Measurements from ENCODE around the gene LARP7.
"Not testable (repeated sequence)": the region's sequence is repeated elsewhere in the genome, so short reads cannot be mapped to it uniquely, and the experiment has no call there.

LARP7 gene

DNA sequence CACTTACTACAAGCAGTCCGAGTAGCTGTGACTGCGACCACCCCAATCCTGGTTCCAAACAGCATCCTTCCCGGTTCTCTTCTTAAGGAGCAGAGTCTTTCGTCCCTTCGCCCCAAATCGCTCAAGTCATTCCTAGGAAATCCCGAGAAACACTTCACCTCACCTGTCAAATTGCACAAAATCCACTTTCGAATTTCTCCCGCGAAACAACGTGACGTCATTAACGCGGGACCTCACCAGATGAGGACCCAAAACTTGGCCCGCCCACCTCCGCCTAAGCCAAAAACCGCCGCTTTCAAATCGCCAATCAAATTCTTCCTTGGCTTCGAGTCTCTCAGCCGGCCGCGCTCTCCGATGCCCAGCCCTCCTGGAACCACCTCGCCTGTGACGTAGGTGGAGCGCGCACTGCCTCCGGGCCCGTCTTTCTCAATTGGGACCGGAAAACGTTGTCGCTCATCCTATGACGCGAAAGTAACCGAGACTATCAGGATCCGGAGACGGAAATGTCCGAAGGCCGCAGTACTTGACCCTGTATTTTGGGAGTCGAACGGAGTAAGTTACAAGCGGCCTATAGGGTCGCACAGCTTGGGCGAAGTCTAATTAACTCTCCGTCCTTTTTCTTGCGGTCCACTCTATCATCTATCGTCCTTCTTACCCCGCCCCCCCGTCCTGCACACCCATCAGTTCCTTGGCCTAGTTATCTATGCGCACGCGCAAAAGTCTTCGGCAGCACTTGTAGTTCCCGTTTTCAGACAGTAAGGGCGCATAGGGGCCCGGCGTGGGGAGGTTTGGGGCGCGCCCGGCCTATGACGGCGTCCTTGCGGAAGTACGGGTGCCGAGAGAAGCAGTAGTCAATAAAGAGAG, at the start of gene LARP7, which contains the start of gene ZGRF1:
TSS of gene LARP7 (plus strand) at position 456 of the 864 bp plus-strand sequence. CDS start 7,527 bp downstream, outside the sequence.
TSS of gene ZGRF1 (minus strand) at position 222 of the 864 bp plus-strand sequence. CDS start 3,733 bp downstream, outside the sequence.
- peak; percentile 100 for DNase-seq

DNA sequence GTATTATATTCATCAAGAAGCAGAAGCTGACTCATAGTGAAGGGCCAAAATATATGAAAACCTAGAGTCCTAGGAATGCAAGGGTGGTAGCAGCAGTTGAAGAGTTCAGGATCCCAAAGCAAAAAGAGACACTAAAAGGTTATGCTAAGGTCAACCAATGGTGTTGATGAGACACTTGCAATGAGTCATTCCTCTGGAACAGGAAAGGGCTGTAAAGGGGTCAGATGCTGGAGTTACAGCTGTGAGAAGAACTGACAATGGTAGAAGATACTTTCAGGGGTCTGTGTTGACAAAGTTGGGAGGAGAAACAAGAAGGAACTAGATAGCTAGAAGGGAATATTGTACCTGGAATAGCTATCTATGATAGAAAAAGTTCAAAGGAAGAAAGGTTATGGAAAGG, 47.7 kb upstream of the LARP7 start:
- DNase-seq, result no peak

DNA sequence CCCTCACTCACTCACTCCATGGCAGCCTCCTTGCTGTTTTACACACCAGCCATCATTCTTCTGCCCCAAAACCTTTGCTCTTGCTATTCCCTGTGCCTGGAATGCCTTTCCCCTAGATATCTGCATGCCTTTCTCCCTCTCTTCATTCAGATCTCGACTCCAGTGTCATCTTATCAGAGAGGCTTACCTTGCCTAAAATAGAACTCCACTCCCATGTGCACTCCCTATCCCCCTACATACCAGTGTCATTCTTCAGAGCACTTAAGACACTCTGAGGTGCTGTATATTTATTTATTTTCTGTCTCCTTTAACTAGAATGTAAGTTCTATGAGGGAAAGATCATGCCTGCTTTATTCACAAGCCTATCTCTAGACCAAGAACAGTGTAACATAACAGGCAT, 45.4 kb upstream of the LARP7 start:
- no peak for DNase-seq

- no peak for DNase-seq
These were observed 44.2 kb upstream of the LARP7 start for GRCh38 chr4:112592717-112593116.

DNA sequence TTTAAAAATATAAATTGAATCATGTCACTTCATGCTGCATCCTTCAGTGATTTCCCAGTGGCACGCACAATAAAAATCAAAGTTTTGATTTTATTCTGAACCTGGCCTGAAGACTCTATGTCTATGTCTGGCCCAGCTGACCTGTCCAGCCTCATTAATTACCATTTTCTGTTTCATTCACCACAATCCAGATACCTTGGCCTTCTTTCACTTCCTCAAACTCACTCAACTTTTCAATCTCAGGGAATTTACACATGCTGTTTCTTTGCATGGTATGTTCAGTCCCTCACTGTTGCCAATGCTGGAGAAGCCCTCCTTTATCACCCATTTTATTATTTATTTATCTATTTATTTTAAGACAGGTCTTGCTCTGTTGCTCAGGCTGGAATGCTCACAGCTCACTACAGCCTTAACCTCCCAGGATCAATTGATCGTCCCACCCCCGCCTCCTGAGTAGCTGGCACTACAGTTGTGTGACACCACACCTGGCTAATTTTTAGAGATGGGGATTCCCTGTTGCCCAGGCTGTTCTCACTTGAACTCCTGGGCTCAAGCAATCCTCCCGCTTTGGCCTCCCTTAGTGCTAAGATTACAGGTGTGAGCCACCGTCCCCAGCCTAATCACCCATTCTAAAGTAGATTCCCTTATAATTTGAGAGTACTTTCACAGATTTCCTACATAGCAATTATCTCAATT, 43.4 kb upstream of the LARP7 start:
- no peak for DNase-seq

DNA sequence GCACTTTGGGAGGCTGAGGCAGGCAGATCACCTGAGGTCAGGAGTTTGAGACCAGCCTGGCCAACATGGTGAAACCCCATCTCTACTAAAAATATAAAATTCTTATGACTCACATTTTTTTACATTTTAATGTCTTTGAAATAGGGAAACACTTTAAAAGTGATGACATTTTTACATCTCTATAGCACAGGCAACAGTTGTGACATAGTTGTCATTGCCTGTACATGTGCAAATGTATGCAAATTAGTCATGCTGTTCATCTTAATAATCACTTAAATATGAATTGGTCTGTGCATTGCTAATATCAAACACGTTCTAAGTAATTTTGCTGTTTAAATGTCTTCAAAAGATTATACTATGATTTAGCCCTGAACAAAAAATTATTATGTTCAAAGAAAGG, 42.0 kb upstream of the LARP7 start:
- DNase-seq, result no peak

DNA sequence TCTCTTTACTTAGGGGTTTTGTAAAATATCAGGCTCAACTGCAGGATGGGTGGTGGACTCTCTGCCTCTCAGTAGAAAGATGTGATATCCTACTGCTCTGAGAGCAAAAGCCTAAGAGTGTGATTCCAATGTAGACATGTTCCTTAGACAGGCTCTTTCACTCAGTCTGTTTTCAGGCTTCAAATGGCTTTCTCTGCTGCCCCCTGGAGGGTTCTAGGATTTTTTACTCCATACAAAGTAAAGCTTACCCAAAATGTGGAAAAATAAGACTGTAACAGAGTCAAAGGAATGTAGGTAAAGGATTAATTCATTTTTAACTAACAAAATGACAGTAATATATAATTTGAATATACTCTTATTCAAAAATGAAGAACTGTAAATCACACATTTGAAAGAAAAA, 32.4 kb upstream of the LARP7 start:
- DNase-seq, result peak; percentile 79

- DNase-seq, result not testable (repeated sequence)
These were observed 24.1 kb upstream of the LARP7 start for GRCh38 chr4:112612814-112613213.

DNA sequence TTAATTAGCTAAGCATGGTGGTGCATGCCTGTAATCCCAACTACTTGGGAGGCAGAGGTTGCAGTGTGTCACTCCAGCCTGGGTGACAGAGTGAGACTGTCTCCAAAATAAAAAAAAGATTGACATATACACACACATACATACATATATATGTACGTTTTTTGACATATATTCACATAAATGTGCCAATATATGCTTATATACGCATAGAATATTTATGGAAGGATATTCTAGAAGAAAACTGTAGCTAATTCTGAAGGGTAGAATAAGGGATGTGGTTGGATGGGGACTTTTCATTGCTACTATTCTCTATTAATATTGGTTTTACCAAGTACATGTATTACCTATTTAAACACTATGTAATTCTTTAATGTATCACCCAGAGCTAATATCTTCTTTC, 20.0 kb upstream of the LARP7 start:
- no peak for DNase-seq

DNA sequence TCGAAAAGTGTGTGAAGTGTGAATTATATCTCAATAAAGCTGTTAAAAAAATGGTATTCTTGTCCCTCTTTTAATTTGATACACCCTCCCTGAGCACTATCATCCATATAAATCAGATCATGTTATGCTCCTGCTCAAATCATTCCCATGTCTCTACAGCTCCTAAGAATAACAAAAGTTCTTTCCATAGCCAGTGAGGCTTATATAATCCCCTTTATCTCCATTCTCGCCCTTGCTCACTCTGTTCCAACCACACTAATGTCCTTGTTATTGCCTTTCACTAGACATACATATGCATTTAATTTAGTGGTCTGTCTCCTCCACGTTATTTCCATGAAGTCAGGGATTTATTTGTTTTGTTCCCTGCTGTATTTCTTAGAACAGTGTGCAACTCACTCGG, 10.7 kb upstream of the LARP7 start:
- DNase-seq, result no peak

- DNase-seq, result peak; percentile 44
These were observed 3.3 kb upstream of the LARP7 start for GRCh38 chr4:112633477-112634235.

GRCh38 chr4:112637552-112637866, 566 bp downstream of the LARP7 start:
- DNase-seq, result peak; percentile 65

GRCh38 chr4:112642526-112642925, 5.6 kb downstream of the LARP7 start:
- DNase-seq, result no peak

GRCh38 chr4:112644595-112645535, 7.9 kb downstream of the LARP7 start:
- not testable (repeated sequence) for DNase-seq

DNA sequence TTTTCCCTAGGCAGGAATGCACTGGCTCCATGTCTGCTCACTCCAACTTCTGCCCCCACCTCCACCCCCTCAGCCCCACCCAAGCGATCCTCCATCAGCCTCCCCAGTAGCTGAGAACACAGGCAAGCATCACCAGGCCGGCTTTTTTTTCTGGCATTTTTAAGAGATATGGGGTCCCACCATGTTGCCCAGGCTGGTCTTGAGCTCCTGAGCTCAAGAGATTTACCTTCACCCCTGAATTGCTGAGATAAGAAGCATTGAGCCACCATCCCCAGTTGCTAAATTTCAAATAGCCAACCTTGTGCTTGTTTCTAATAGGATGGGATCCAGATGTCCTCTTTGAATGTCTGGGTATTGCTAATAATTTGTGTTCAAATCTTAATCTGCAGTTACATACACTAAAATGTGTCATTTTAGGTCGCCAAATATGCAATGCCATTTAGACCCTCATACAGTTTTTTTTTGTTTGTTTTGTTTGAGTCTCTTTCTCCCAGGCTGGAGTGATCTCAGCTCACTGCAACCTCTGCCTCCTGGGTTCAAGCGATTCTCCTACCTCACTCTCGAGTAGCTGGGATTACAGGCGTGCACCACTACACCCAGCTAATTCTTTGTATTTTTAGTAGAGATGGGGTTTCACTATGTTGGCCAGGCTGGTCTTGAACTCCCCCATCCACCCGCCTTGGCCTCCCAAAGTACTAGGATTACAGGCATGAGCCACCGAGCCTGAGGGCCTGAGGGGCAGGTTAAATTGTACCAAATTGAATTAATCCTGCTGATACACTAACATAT, 8.8 kb downstream of the LARP7 start:
- no peak for DNase-seq

- no peak for DNase-seq
These were observed 9.9 kb downstream of the LARP7 start for GRCh38 chr4:112646632-112647537.

DNA sequence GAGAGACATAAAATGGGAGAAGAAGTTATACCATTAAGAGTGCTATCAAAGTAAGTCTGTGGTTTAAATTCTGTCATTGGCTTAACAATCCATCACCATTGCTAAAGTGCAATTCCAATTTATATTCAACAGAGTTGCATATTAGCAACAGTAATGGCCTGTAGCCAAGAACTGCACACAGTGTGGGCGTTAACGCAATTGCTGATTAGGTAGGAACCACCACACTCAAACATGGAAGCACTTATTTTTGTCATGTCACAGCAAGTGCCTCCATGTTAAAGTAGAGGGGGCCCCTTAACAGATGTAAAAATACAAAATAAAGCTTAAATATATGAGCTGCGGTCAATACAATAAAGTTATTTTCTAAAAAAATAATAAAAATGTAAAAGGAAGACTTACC, 10.8 kb downstream of the LARP7 start:
- DNase-seq, result no peak

DNA sequence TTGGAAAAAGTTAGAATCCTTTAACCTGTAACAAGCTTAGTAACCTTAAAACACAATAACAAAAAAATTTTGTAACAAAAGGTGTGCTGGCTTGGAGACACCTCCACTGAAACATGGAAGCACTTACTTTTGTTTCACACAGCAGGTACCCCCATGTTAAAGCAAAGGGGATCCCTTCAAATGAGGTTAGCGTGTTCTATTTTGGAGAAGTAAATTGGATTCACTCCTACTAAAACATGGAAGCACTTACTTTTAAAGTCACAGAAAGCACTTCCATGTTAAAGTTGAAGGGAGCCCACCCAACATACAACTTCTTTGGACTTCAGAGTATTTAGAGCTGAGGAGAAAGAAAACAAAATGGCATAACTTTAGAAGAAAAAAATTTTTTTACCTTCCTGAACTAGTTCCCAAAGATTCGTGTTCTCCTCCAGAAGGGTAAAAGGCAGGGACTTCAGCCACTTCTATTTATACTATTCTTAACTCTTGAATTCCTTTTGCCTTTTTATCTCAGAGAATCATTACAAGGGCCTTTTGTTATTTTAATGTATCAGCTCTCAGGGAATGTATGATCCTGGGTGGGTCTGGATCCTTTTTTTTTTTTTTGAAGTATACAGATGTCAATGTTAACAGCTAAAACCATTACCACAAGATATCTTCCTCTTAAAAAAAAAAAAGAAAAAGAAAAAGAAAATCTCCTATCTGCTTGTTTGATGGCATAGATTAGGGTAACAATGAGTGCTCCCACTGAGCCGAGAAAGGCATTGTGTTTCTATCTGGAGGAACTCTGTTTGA, 11.5 kb downstream of the LARP7 start:
- no peak for DNase-seq

DNA sequence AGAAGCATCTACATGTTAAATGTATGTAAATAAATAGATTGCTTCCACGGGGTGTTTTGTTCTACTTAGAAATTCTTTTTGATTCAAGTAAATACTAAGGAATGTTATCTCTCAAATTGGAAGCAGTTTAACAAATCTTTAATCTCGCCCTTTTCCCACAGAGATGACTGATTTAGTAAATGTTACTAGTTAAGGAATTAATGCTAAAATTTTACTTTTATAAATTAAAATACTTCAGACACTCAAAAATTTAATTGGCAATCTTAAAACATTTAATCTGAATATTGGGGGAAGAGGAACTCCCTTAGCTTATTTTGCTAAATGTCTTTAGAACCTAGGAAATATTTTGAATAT, 12.1 kb downstream of the LARP7 start:
- no peak for DNase-seq

DNA sequence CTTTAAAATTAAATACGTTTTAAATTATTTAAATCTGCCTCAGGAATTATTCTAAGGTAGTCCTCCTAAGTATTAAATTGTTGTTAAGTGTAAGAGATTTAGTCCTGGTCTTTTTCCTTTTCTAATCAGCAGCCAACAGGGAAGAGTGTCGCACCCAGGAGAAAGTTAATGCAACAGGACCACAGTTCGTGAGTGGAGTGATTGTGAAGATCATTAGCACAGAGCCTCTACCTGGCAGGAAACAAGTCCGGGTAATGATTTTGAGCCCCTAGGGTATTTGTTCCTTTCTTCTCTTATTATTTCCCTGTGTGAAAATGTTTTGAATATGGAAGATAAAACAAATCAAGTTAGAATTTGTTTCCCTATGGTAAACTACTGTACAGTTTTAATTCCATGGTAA, 13.4 kb downstream of the LARP7 start:
- DNase-seq, result no peak

Measured in midbrain (tissue), 1 donor.